ENCODE results near the gene AK9. TPM values are rescaled to one million over a fixed set of nuclear protein-coding genes. Genes with fewer than 3 reads are reported as not detected.

The AK9 gene
- total and polyA plus RNA-seq, 11 donors: 6.6 to 17.0 (median 9.1) TPM

GRCh38 chr6:109644131-109644530 is 46.9 kb downstream of the AK9 start:
- no peaks in the 10 kb centered on the region for H3K4me1 ChIP-seq
- peaks cover 0 to 13% (median 0%) of the 10 kb centered on the region in 12 donors for H3K9me3 ChIP-seq
- DNase-seq (no peak), ATAC-seq (no peak)
- TF ChIP-seq POLR2A (IDR thresholded peaks at IDR 0.05): no peak
- 91 to 95% (median 93%) methylated on average over 2 of the region's 2 CpGs for WGBS, 4 donors
- no peak overlapping the region for H3K4me3 ChIP-seq
- peaks cover 0 to 21% (median 0%) of the 10 kb centered on the region in 9 donors for H3K36me3 ChIP-seq
- no peak overlapping the region for H3K27ac ChIP-seq
- intact Hi-C loops (cut with DNase I): no loop called here
- no peaks in the 10 kb centered on the region for H3K27me3 ChIP-seq

- 87 to 97% (median 89%) methylated on average over 1 of the region's 1 CpG for WGBS, 4 donors
- no peak overlapping the region for H3K27ac ChIP-seq
- no peak overlapping the region for H3K4me3 ChIP-seq
- peaks cover 0 to 19% (median 0%) of the 10 kb centered on the region in 9 donors for H3K36me3 ChIP-seq
- no peak for ATAC-seq
- intact Hi-C loops (cut with DNase I): no loop called here
- DNase-seq: no peak
- H3K27me3 ChIP-seq: no peaks in the 10 kb centered on the region
- H3K9me3 ChIP-seq: peaks cover 0 to 7% (median 0%) of the 10 kb centered on the region in 12 donors
- TF ChIP-seq POLR2A (IDR thresholded peaks at IDR 0.05) (no peak), CTCF (IDR thresholded peaks at IDR 0.05) (no peak)
- H3K4me1 ChIP-seq: no peaks in the 10 kb centered on the region
Measured at GRCh38 chr6:109632405-109632804, 58.6 kb downstream of the AK9 start.

GRCh38 chr6:109631403-109631802 is 59.6 kb downstream of the AK9 start:
- 98 to 100% (median 99%) methylated on average over 1 of the region's 1 CpG for WGBS, 4 donors
- H3K27ac ChIP-seq: no peak overlapping the region
- H3K9me3 ChIP-seq: peaks cover 0 to 7% (median 0%) of the 10 kb centered on the region in 12 donors
- intact Hi-C loops (cut with DNase I): no loop called here
- no peaks in the 10 kb centered on the region for H3K27me3 ChIP-seq
- ATAC-seq (no peak), DNase-seq (no peak)
- peaks cover 0 to 19% (median 0%) of the 10 kb centered on the region in 9 donors for H3K36me3 ChIP-seq
- no peak overlapping the region for H3K4me3 ChIP-seq
- TF ChIP-seq POLR2A (IDR thresholded peaks at IDR 0.05) (no peak), CTCF (IDR thresholded peaks at IDR 0.05) (no peak)
- no peaks in the 10 kb centered on the region for H3K4me1 ChIP-seq

- Histone ChIP-seq H3K9me3 (peaks cover 0 to 21% (median 0%) of the 10 kb centered on the region in 12 donors), H3K4me1 (no peaks in the 10 kb centered on the region), H3K36me3 (peaks cover 0 to 19% (median 0%) of the 10 kb centered on the region in 9 donors), H3K27ac (no peak overlapping the region), H3K27me3 (no peaks in the 10 kb centered on the region), H3K4me3 (no peak overlapping the region)
- 92 to 95% (median 93%) methylated on average over 4 of the region's 4 CpGs for WGBS, 4 donors
- no peak for ATAC-seq
- DNase-seq: no peak
- TF ChIP-seq CTCF (IDR thresholded peaks at IDR 0.05) (no peak), POLR2A (IDR thresholded peaks at IDR 0.05) (no peak)
- intact Hi-C loops (cut with DNase I): no loop called here
Measured at GRCh38 chr6:109628158-109629000, 62.6 kb downstream of the AK9 start.
